Measurements from ENCODE around the gene TOMT.

TOMT gene

GRCh38 chr11:72105888-72106287 is at the start of gene TOMT:
Gene TOMT (plus strand): TSS chr11:72105924. CDS start chr11:72105952, 28 bp downstream.
- DNase-seq (ENCODE audit: low spot score): no peak

GRCh38 chr11:72058416-72059034 is 47.2 kb upstream of the TOMT start:
- peak; percentile 1 for DNase-seq (ENCODE audit: low spot score)

GRCh38 chr11:72061739-72062396 is 43.9 kb upstream of the TOMT start:
- no peak for DNase-seq (ENCODE audit: low spot score)

- DNase-seq (ENCODE audit: low spot score): no peak
These were observed 38.9 kb upstream of the TOMT start for GRCh38 chr11:72066855-72067254.

- DNase-seq (ENCODE audit: low spot score): no peak
These were observed 38.5 kb upstream of the TOMT start for GRCh38 chr11:72067266-72067665.

GRCh38 chr11:72067676-72068075 is 38.0 kb upstream of the TOMT start:
- no peak for DNase-seq (ENCODE audit: low spot score)

- DNase-seq (ENCODE audit: low spot score): peak; percentile 22
These were observed 36.5 kb upstream of the TOMT start for GRCh38 chr11:72069200-72069599.

- peak; percentile 94 for DNase-seq (ENCODE audit: low spot score)
These were observed 35.9 kb upstream of the TOMT start for GRCh38 chr11:72069787-72070251.

- peak; percentile 70 for DNase-seq (ENCODE audit: low spot score)
These were observed 35.2 kb upstream of the TOMT start for GRCh38 chr11:72070491-72070890.

- peak; percentile 80 for DNase-seq (ENCODE audit: low spot score)
These were observed 33.4 kb upstream of the TOMT start for GRCh38 chr11:72072348-72072747.

- DNase-seq (ENCODE audit: low spot score): no peak
These were observed 30.6 kb upstream of the TOMT start for GRCh38 chr11:72075109-72075508.

- DNase-seq (ENCODE audit: low spot score): no peak
These were observed 30.0 kb upstream of the TOMT start for GRCh38 chr11:72075756-72076155.

GRCh38 chr11:72078477-72078876 is 27.2 kb upstream of the TOMT start:
- DNase-seq (ENCODE audit: low spot score): peak; percentile 20

- no peak for DNase-seq (ENCODE audit: low spot score)
These were observed 25.9 kb upstream of the TOMT start for GRCh38 chr11:72079819-72080325.

- DNase-seq (ENCODE audit: low spot score): peak; percentile 100
These were observed 25.2 kb upstream of the TOMT start, which contains the start of the genes LRRC51 and NUMA1 for GRCh38 chr11:72080326-72081183. Gene LRRC51 (plus strand): TSS chr11:72080850. CDS start chr11:72089084, 8,234 bp downstream. Gene NUMA1 (minus strand): TSS chr11:72080542. CDS start chr11:72035943, 44,599 bp downstream.

- no peak for DNase-seq (ENCODE audit: low spot score)
These were observed 24.5 kb upstream of the TOMT start for GRCh38 chr11:72081184-72081644.

- DNase-seq (ENCODE audit: low spot score): peak; percentile 7
These were observed 23.8 kb upstream of the TOMT start for GRCh38 chr11:72081821-72082453.

- DNase-seq (ENCODE audit: low spot score): no peak
These were observed 22.3 kb upstream of the TOMT start for GRCh38 chr11:72083414-72083813.

- no peak for DNase-seq (ENCODE audit: low spot score)
These were observed 21.6 kb upstream of the TOMT start for GRCh38 chr11:72084076-72084475.

- no peak for DNase-seq (ENCODE audit: low spot score)
These were observed 20.8 kb upstream of the TOMT start for GRCh38 chr11:72084965-72085364.

GRCh38 chr11:72085621-72086351 is 19.9 kb upstream of the TOMT start:
- DNase-seq (ENCODE audit: low spot score): no peak
